Measurements from ENCODE around the gene RBM33. TPM values are rescaled to one million over a fixed set of nuclear protein-coding genes. Genes with fewer than 3 reads are reported as not detected.
A peak's percentile ranks its signal among the peaks of the same experiment; 100 is the strongest.

RBM33 gene
- total RNA-seq, 2 donors from 2014 or later, result 86.8 to 87.1 TPM

DNA sequence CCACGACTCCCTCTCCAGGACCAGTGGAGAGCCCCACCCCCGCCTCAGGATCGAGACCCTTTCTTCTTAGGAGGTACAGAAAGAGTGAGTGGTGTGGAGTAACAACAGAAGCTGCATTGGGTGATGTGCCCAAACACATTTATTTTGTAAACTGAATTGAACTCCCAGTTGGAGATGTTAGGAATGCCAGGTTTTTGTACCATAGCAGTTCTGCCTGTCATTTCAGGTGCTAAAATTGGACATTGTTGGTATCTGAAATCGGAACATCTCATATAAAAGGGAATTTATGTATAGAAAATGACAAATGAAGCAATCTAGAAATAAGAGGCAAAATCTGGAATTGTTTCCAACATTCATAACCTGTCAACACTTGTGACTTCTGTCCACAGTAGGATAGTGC lies 93.1 kb downstream of the RBM33 start:
- Histone ChIP-seq H3K27ac (ENCODE audit: low read depth, low read length) (no peak overlapping the region), H3K4me3 (ENCODE audit: low read length) (no peak overlapping the region), H3K4me1 (ENCODE audit: control insufficient read depth, insufficient read depth, low read length) (no peaks in the 10 kb centered on the region), H3K9me3 (ENCODE audit: control insufficient read depth, low read length) (no peaks in the 10 kb centered on the region), H3K27me3 (ENCODE audit: control insufficient read depth, insufficient read depth, low read length, poor library complexity, severe bottlenecking) (no peaks in the 10 kb centered on the region), H3K36me3 (ENCODE audit: control insufficient read depth, insufficient read depth, low read length) (peaks cover 56% of the 10 kb centered on the region), H3K9ac (ENCODE audit: extremely low read depth, low read length, poor library complexity, severe bottlenecking) (no peak overlapping the region)
- Mint-ChIP-seq H3K4me3 (no peak overlapping the region), H3K4me1 (peaks cover 3% of the 10 kb centered on the region), H3K36me3 (ENCODE audit: low read depth) (peaks cover 44% of the 10 kb centered on the region), H3K9me3 (no peaks in the 10 kb centered on the region), H3K27me3 (ENCODE audit: insufficient read depth) (no peaks in the 10 kb centered on the region), H3K27ac (peak overlapping the region; percentile 48)
- WGBS, 2 experiments (ENCODE audit: insufficient coverage in 1 of 2, insufficient read length in 1 of 2), result 95 to 100% methylated on average over 2 to 4 of the region's 4 CpGs
- no peak for TF ChIP-seq CTCF (conservative IDR thresholded peaks at IDR 0.05)
- no peak for DNase-seq

DNA sequence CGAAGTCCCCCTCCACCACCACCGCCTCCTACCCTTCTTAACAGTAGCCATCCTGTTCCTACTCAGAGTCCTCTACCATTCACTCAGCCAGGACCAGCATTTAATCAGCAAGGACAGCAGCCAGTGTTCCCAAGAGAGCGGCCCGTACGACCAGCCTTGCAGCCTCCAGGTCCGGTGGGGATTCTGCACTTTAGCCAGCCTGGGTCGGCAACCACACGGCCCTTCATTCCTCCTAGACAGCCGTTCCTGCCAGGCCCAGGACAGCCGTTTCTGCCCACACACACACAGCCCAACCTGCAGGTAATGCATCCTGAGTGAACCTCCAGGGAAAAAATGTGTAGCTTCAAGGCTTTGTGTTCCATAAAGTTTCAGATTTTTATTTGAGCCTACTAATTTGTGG lies 93.6 kb downstream of the RBM33 start:
- no peaks in the 10 kb centered on the region for H3K27me3 ChIP-seq (ENCODE audit: control insufficient read depth, insufficient read depth, low read length, poor library complexity, severe bottlenecking)
- 94 to 98% methylated on average over 7 to 10 of the region's 10 CpGs for WGBS, 2 experiments (ENCODE audit: insufficient coverage in 1 of 2, insufficient read length in 1 of 2)
- H3K4me1 Mint-ChIP-seq, result no peaks in the 10 kb centered on the region
- no peak for DNase-seq
- no peak overlapping the region for H3K4me3 Mint-ChIP-seq
- no peak overlapping the region for H3K4me3 ChIP-seq (ENCODE audit: low read length)
- peaks cover 61% of the 10 kb centered on the region for H3K36me3 ChIP-seq (ENCODE audit: control insufficient read depth, insufficient read depth, low read length)
- no peak overlapping the region for H3K27ac Mint-ChIP-seq
- no peak overlapping the region for H3K9ac ChIP-seq (ENCODE audit: extremely low read depth, low read length, poor library complexity, severe bottlenecking)
- no peak for TF ChIP-seq CTCF (conservative IDR thresholded peaks at IDR 0.05)
- H3K4me1 ChIP-seq (ENCODE audit: control insufficient read depth, insufficient read depth, low read length), result no peaks in the 10 kb centered on the region
- no peaks in the 10 kb centered on the region for H3K9me3 Mint-ChIP-seq
- no peaks in the 10 kb centered on the region for H3K27me3 Mint-ChIP-seq (ENCODE audit: insufficient read depth)
- no peaks in the 10 kb centered on the region for H3K9me3 ChIP-seq (ENCODE audit: control insufficient read depth, low read length)
- no peak overlapping the region for H3K27ac ChIP-seq (ENCODE audit: low read depth, low read length)
- H3K36me3 Mint-ChIP-seq (ENCODE audit: low read depth), result peaks cover 49% of the 10 kb centered on the region

DNA sequence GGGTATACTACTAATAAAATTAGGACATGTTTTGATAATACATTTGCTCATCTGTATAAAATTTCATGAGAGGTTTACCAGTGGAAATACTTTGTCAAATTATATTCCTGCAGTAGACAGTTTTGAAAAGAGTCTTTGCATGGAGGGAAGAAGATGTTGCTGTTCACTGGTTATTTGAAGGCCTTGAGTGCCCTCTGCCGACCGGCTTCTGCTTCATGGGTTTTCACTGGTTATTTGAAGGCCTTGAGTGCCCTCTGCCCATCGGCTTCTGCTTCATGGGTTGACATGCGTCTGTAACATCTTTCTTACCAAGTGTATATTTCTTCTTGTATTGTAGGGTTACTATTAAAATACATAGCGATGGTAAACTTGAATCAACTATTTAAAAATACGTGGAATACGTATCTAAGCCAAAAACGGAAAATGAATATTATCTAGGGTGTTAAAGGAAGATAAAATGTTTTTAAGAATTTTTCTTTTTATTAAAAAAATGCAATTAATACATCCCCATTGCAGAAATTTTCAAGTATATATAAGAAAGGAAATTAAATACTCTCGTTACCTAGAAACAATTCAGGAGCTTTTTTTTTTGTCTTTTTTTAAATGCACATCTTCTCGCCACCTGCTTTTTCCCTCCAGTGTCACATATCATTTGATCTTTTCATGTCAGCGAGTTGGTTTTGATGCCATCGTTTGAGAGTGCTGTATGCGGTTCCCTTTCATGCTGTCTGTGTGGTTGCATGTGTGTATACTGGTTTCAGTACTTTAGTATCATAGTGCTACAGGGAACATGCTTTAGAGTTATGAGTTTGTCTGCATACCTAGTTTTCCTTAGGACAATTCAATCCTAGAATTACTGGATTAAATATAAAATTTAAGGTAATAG lies 94.4 kb downstream of the RBM33 start:
- Histone ChIP-seq H3K9me3 (ENCODE audit: control insufficient read depth, low read length) (no peaks in the 10 kb centered on the region), H3K9ac (ENCODE audit: extremely low read depth, low read length, poor library complexity, severe bottlenecking) (no peak overlapping the region), H3K27me3 (ENCODE audit: control insufficient read depth, insufficient read depth, low read length, poor library complexity, severe bottlenecking) (no peaks in the 10 kb centered on the region), H3K36me3 (ENCODE audit: control insufficient read depth, insufficient read depth, low read length) (peaks cover 69% of the 10 kb centered on the region), H3K27ac (ENCODE audit: low read depth, low read length) (no peak overlapping the region), H3K4me3 (ENCODE audit: low read length) (no peak overlapping the region), H3K4me1 (ENCODE audit: control insufficient read depth, insufficient read depth, low read length) (no peaks in the 10 kb centered on the region)
- peak; percentile 80 for TF ChIP-seq CTCF (conservative IDR thresholded peaks at IDR 0.05)
- Mint-ChIP-seq H3K4me3 (no peak overlapping the region), H3K27ac (no peak overlapping the region), H3K27me3 (ENCODE audit: insufficient read depth) (no peaks in the 10 kb centered on the region), H3K9me3 (no peaks in the 10 kb centered on the region), H3K36me3 (ENCODE audit: low read depth) (peaks cover 53% of the 10 kb centered on the region), H3K4me1 (no peaks in the 10 kb centered on the region)
- peak; percentile 88 for DNase-seq
- 63 to 83% methylated on average over 4 to 13 of the region's 13 CpGs for WGBS, 2 experiments (ENCODE audit: insufficient coverage in 1 of 2, insufficient read length in 1 of 2)
